ENCODE measurements around the gene HYAL1.

HYAL1 gene

DNA sequence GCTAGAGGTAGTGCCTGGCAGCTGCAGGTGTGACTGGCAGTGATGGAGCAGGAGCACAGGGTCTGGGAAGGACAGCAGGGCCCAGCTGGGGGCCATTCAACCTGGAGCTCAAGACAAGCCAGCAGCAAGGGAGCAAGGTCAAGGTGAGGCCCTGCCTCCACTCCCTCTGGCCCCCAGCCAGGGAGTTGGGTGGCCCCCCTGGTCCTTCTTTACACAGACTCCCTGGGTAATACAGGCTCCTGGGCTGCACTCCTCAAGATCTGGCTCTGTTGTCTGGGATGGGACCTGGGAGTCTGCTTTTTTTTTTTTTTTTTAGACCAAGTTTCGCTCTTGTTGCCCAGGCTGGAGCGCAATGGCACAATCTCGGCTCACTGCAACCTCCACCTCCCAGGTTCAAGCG lies 52.9 kb downstream of the HYAL1 start:
- Histone ChIP-seq H3K4me1 (peaks cover 49% of the 10 kb centered on the region), H3K9me3 (ENCODE audit: control insufficient read depth, low read length) (no peaks in the 10 kb centered on the region), H3K4me3 (ENCODE audit: low read depth, low read length) (no peak overlapping the region), H3K27ac (no peak overlapping the region), H3K36me3 (ENCODE audit: control insufficient read depth, insufficient read depth, low read length) (no peaks in the 10 kb centered on the region), H3K79me2 (peaks cover 65% of the 10 kb centered on the region), H3K27me3 (ENCODE audit: control insufficient read depth, insufficient read depth, low read length) (no peaks in the 10 kb centered on the region), H3K9ac (no peak overlapping the region), H2AFZ (no peak overlapping the region), H3K4me2 (ENCODE audit: low read length) (no peak overlapping the region)
- TF ChIP-seq, protein P1, sequence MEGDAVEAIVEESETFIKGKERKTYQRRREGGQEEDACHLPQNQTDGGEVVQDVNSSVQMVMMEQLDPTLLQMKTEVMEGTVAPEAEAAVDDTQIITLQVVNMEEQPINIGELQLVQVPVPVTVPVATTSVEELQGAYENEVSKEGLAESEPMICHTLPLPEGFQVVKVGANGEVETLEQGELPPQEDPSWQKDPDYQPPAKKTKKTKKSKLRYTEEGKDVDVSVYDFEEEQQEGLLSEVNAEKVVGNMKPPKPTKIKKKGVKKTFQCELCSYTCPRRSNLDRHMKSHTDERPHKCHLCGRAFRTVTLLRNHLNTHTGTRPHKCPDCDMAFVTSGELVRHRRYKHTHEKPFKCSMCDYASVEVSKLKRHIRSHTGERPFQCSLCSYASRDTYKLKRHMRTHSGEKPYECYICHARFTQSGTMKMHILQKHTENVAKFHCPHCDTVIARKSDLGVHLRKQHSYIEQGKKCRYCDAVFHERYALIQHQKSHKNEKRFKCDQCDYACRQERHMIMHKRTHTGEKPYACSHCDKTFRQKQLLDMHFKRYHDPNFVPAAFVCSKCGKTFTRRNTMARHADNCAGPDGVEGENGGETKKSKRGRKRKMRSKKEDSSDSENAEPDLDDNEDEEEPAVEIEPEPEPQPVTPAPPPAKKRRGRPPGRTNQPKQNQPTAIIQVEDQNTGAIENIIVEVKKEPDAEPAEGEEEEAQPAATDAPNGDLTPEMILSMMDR (IDR thresholded peaks at IDR 0.05): no peak

Data from parathyroid adenoma (tissue), 2 donors.